Mesodermal cell (in vitro differentiated cells): Measurements from ENCODE around the gene KAZN.

Source experiments
- H3K27ac ChIP-seq: 2 replicates; pipeline ENCODE4 v1.7.0; 2013; ENCODE audit warnings: mild to moderate bottlenecking, low read depth, low read length, moderate library complexity; ENCODE audit not compliant: severe bottlenecking
- H3K36me3 ChIP-seq: 2 replicates; pipeline ENCODE4 v1.7.1; 2013; ENCODE audit warnings: mild to moderate bottlenecking, low read length, moderate library complexity; ENCODE audit not compliant: control insufficient read depth, insufficient read depth
- H3K4me1 ChIP-seq: one replicate; pipeline ENCODE4 v1.7.1; 2013; ENCODE audit warnings: mild to moderate bottlenecking, low read length; ENCODE audit not compliant: insufficient read depth, control insufficient read depth, poor library complexity, severe bottlenecking
- H3K4me3 ChIP-seq: 2 replicates; pipeline ENCODE4 v1.7.0; 2013; ENCODE audit warnings: low read length, control low read depth, mild to moderate bottlenecking; ENCODE audit not compliant: insufficient read depth, poor library complexity, severe bottlenecking; ENCODE audit errors: extremely low read depth
- H3K9me3 ChIP-seq: 2 replicates; pipeline ENCODE4 v1.7.1; 2013; ENCODE audit warnings: mild to moderate bottlenecking, low read length, moderate library complexity; ENCODE audit not compliant: control insufficient read depth
- WGBS, 2 experiments: methylation state at CpG; one replicate each; pipeline ENCODE4 v1.1.5; 2013; ENCODE audit warnings: missing lambda C conversion rate in 2 of 2; ENCODE audit not compliant: insufficient coverage in 2 of 2; 5-methylcytosine and 5-hydroxymethylcytosine counted together

KAZN gene

GRCh38 chr1:14980621-14981218 lies 382.2 kb downstream of the KAZN start:
- no peaks in the 10 kb centered on the region for H3K9me3 ChIP-seq
- peaks cover 10% of the 10 kb centered on the region for H3K4me1 ChIP-seq
- 69 to 76% methylated on average over 11 to 14 of the region's 17 CpGs for WGBS, 2 experiments
- H3K36me3 ChIP-seq = no peaks in the 10 kb centered on the region
- no peak overlapping the region for H3K4me3 ChIP-seq
- H3K27ac ChIP-seq = peak overlapping the region; percentile 66

- WGBS, 2 experiments = 97% methylated on average over 6 to 14 of the region's 14 CpGs
- Histone ChIP-seq H3K9me3 (no peaks in the 10 kb centered on the region), H3K4me1 (peaks cover 10% of the 10 kb centered on the region), H3K4me3 (no peak overlapping the region), H3K27ac (no peak overlapping the region), H3K36me3 (no peaks in the 10 kb centered on the region)
These were observed 383.5 kb downstream of the KAZN start for GRCh38 chr1:14982029-14982428.

GRCh38 chr1:14983277-14983676 lies 384.8 kb downstream of the KAZN start:
- Histone ChIP-seq H3K36me3 (no peaks in the 10 kb centered on the region), H3K27ac (no peak overlapping the region), H3K9me3 (no peaks in the 10 kb centered on the region), H3K4me3 (no peak overlapping the region), H3K4me1 (peaks cover 10% of the 10 kb centered on the region)
- 93 to 94% methylated on average over 10 to 13 of the region's 13 CpGs for WGBS, 2 experiments

GRCh38 chr1:14986168-14986567 lies 387.7 kb downstream of the KAZN start:
- Histone ChIP-seq H3K36me3 (no peaks in the 10 kb centered on the region), H3K27ac (no peak overlapping the region), H3K9me3 (no peaks in the 10 kb centered on the region), H3K4me3 (no peak overlapping the region), H3K4me1 (peaks cover 2% of the 10 kb centered on the region)
- 95 to 98% methylated on average over 6 of the region's 8 CpGs for WGBS, 2 experiments

GRCh38 chr1:14987829-14988603 lies 389.5 kb downstream of the KAZN start:
- H3K9me3 ChIP-seq = no peaks in the 10 kb centered on the region
- H3K36me3 ChIP-seq = no peaks in the 10 kb centered on the region
- H3K27ac ChIP-seq = no peak overlapping the region
- H3K4me1 ChIP-seq = no peaks in the 10 kb centered on the region
- 82 to 85% methylated on average over 14 to 15 of the region's 16 CpGs for WGBS, 2 experiments
- H3K4me3 ChIP-seq = no peak overlapping the region

GRCh38 chr1:14988636-14989035 lies 390.2 kb downstream of the KAZN start:
- Histone ChIP-seq H3K4me1 (no peaks in the 10 kb centered on the region), H3K4me3 (no peak overlapping the region), H3K9me3 (no peaks in the 10 kb centered on the region), H3K27ac (no peak overlapping the region), H3K36me3 (no peaks in the 10 kb centered on the region)
- 92 to 95% methylated on average over 7 to 8 of the region's 8 CpGs for WGBS, 2 experiments

GRCh38 chr1:14989931-14990728 lies 391.6 kb downstream of the KAZN start:
- H3K4me1 ChIP-seq = peaks cover 11% of the 10 kb centered on the region
- H3K36me3 ChIP-seq = no peaks in the 10 kb centered on the region
- H3K27ac ChIP-seq = no peak overlapping the region
- 94% methylated on average over 6 to 7 of the region's 12 CpGs for WGBS, 2 experiments
- H3K9me3 ChIP-seq = no peaks in the 10 kb centered on the region
- H3K4me3 ChIP-seq = no peak overlapping the region

GRCh38 chr1:14993414-14993813 lies 394.9 kb downstream of the KAZN start:
- no peaks in the 10 kb centered on the region for H3K9me3 ChIP-seq
- H3K4me3 ChIP-seq = no peak overlapping the region
- H3K27ac ChIP-seq = no peak overlapping the region
- no peaks in the 10 kb centered on the region for H3K36me3 ChIP-seq
- H3K4me1 ChIP-seq = peaks cover 35% of the 10 kb centered on the region
- WGBS, 2 experiments = 86 to 90% methylated on average over 5 to 12 of the region's 13 CpGs

- Histone ChIP-seq H3K9me3 (no peaks in the 10 kb centered on the region), H3K4me3 (no peak overlapping the region), H3K4me1 (peaks cover 35% of the 10 kb centered on the region), H3K36me3 (no peaks in the 10 kb centered on the region), H3K27ac (no peak overlapping the region)
- 94 to 97% methylated on average over 6 to 7 of the region's 7 CpGs for WGBS, 2 experiments
These were observed 395.7 kb downstream of the KAZN start for GRCh38 chr1:14994148-14994547.

- 88 to 95% methylated on average over 7 to 9 of the region's 9 CpGs for WGBS, 2 experiments
- Histone ChIP-seq H3K4me1 (peaks cover 35% of the 10 kb centered on the region), H3K9me3 (no peaks in the 10 kb centered on the region), H3K4me3 (no peak overlapping the region), H3K27ac (no peak overlapping the region), H3K36me3 (no peaks in the 10 kb centered on the region)
These were observed 396.5 kb downstream of the KAZN start for GRCh38 chr1:14994841-14995437.
